GM23338 (cell line): ENCODE data around the gene ALOX5AP.

Source experiments
- EZH2 ChIP-seq: fragments of 200-600 bp; sonication (generic); IDR thresholded peaks from one replicate; pipeline ENCODE4 v1.8.0; 2017; ENCODE audit warnings: antibody characterized with exemption, mild to moderate bottlenecking, low read depth; ENCODE audit not compliant: unreplicated experiment
- EZH2phosphoT487 ChIP-seq: fragments of 200-600 bp; sonication (generic); IDR thresholded peaks from one replicate; pipeline ENCODE4 v1.8.1; 2018; ENCODE audit warnings: antibody characterized with exemption; ENCODE audit not compliant: unreplicated experiment
- JUNB ChIP-seq: IDR thresholded peaks from one replicate; pipeline ENCODE4 v1.6.1; 2016; ENCODE audit warnings: antibody characterized with exemption; ENCODE audit not compliant: unreplicated experiment
- POLR2AphosphoS5 ChIP-seq: IDR thresholded peaks from 2 replicates; pipeline ENCODE4 v1.6.1; 2016; ENCODE audit warnings: antibody characterized with exemption, low read depth
- TF ChIP-seq, protein P1 (sequence below), 2 experiments: fragments of 200-600 bp in 1 of 2; sonication (generic) in 1 of 2; conservative IDR thresholded peaks; 2 replicates each; pipeline versions ENCODE4 v1.5.1 to v1.6.1; 2016 to 2017; ENCODE audit warnings: antibody characterized with exemption in 2 of 2, low read depth in 2 of 2, mild to moderate bottlenecking in 2 of 2, moderate library complexity in 1 of 2
- TF ChIP-seq, protein P2 (sequence below): IDR thresholded peaks from 2 replicates; pipeline ENCODE4 v1.6.1; 2016; ENCODE audit warnings: antibody characterized with exemption

- TF ChIP-seq, protein P1, sequence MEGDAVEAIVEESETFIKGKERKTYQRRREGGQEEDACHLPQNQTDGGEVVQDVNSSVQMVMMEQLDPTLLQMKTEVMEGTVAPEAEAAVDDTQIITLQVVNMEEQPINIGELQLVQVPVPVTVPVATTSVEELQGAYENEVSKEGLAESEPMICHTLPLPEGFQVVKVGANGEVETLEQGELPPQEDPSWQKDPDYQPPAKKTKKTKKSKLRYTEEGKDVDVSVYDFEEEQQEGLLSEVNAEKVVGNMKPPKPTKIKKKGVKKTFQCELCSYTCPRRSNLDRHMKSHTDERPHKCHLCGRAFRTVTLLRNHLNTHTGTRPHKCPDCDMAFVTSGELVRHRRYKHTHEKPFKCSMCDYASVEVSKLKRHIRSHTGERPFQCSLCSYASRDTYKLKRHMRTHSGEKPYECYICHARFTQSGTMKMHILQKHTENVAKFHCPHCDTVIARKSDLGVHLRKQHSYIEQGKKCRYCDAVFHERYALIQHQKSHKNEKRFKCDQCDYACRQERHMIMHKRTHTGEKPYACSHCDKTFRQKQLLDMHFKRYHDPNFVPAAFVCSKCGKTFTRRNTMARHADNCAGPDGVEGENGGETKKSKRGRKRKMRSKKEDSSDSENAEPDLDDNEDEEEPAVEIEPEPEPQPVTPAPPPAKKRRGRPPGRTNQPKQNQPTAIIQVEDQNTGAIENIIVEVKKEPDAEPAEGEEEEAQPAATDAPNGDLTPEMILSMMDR (conservative IDR thresholded peaks at IDR 0.05; ENCODE audit: low read depth in 2 of 2), result no peak
- TF ChIP-seq POLR2AphosphoS5 (no peak), EZH2phosphoT487 (no peak), JUNB (no peak), EZH2 (no peak)
- TF ChIP-seq, protein P2, sequence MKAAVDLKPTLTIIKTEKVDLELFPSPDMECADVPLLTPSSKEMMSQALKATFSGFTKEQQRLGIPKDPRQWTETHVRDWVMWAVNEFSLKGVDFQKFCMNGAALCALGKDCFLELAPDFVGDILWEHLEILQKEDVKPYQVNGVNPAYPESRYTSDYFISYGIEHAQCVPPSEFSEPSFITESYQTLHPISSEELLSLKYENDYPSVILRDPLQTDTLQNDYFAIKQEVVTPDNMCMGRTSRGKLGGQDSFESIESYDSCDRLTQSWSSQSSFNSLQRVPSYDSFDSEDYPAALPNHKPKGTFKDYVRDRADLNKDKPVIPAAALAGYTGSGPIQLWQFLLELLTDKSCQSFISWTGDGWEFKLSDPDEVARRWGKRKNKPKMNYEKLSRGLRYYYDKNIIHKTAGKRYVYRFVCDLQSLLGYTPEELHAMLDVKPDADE, result no peak
Observed at GRCh38 chr13:30757026-30757742, 21.8 kb downstream of the ALOX5AP start.
